ENCODE data around the gene RLF.

RLF gene

DNA sequence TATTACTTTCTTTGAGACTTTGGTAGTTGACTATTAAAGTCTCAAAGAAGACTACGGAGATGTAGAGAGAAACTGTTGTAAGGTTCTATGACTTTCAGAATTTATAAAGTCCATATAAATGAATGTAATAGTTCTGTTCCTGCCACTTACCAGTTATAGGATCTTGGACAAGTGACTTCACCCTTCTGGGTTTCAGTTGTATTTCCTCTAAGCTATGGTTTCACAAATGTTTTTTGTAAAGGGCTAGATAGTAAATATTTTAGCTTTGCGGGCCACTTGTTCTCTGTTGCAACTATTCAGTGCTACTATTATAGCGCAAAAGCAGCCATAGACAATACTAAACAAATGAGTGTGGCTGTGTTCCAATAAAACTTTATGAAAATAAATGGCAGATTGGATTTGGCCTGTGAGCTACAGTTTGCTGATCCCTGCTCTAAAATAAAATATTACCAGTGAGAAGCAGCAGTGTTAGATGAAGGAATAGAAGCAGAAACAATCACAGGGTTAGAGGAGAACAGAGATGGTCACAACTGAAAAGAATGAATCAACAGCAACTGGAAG, 111.5 kb downstream of the RLF start:
- DNase-seq (ENCODE audit: low spot score) (no peak), FAIRE-seq (no peak)

DNA sequence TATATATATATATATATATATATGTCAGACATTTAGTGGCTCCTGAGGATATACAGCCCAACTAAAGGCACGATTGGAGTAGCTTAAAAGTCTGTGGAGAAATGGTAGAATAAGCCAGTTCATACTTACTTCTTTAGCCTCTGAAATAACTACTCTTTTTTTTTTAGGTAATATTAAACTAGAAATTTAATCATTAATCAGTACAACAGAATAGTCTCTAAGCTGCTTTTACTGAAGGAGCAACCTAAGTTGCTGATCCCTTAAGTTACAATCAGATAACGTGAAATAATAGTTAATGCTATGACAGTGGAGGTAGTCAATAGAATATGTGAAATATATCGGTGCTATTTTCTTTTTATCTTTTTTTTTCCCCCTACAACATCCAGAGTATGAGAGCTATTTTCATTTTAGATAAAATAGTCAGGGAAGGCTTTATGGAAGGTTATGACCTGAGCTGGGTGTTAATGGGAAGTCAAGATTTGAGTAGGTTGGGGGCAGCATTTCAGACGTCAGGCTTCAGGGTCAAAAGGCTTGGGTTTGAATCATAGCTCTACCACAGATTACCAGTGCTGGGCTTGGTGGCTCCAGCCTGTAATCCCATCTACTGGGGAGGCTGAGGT, 112.5 kb downstream of the RLF start:
- DNase-seq (ENCODE audit: low spot score): no peak

DNA sequence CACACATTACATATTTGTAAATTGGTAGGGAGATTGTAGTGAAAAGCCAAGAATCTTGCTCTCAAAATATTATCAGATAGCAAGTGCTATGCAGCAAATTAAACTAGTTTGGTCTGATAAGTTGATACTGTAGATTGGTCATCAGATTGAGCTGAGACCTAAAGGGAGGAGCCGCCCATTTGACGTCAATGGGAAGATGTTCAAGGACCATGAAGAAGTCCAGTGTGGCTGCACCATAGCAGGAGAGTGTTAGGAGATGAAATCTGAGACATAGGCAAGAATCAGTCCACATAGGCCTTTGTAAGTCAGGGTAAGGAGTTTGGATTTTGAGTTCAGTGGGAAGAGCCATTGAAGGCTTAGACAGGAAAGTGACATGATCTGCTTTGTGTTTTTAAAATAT, 113.1 kb downstream of the RLF start:
- FAIRE-seq: no peak
- no peak for DNase-seq (ENCODE audit: low spot score)

More for the DNA sequence above, 112.5 kb downstream of the RLF start:
- FAIRE-seq: no peak

DNA sequence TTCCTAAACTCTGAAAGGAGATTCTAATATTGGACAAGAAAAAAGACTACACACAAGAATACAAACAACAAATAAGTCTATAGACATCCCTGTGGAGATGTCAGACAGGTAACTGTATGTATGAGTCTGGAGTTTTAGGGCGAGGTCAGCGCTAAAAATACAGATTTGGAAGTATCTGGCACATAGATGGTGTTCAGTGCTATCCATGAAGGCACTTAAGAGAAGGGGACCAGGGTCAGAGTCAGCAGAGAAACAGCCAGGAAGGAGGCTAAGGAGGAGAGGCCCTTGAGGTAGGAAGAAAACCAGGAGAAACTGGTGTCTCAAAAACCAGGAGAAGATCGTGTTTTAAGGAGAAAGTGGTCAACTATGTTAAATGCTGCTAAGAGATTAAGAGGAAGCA, 114.9 kb downstream of the RLF start:
- DNase-seq (ENCODE audit: low spot score): no peak
- no peak for FAIRE-seq

DNA sequence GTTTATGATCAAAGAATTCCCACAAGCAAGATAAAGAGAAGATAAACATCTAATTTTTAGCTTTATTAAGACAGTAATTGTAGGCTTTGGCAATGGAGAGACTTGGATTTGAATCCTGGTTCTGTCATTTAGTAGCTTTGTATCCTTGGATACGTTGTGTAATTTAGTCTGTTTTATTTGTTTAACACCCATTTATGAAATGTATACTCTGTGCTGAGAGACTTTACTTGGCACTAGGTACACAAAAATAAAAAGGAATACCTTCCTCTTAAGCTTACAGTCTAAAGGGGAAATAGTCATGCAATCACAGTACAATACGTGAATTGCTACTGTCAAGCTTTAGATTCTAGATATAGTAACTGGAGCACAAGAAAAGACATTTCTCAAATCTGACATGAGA, 120.7 kb downstream of the RLF start:
- no peak for FAIRE-seq
- no peak for DNase-seq (ENCODE audit: low spot score)

Data from urothelium cell line (cell line).